ENCODE measurements around the gene CCER1.
"Not testable (repeated sequence)": the region's sequence is repeated elsewhere in the genome, so short reads cannot be mapped to it uniquely, and the experiment has no call there.

CCER1 gene

GRCh38 chr12:90954921-90955320, at the start of gene CCER1:
Gene CCER1, minus strand, starts transcription at chr12:90955176. Its CDS starts 434 bp downstream, at chr12:90954742.
- DNase-seq (ENCODE audit: low spot score): no peak

GRCh38 chr12:91003737-91004136, 48.8 kb upstream of the CCER1 start:
- no peak for DNase-seq (ENCODE audit: low spot score)

GRCh38 chr12:91001306-91001705, 46.3 kb upstream of the CCER1 start:
- no peak for DNase-seq (ENCODE audit: low spot score)

- DNase-seq (ENCODE audit: low spot score): no peak
Measured at GRCh38 chr12:90999966-91000365, 45.0 kb upstream of the CCER1 start.

GRCh38 chr12:90999527-90999926, 44.6 kb upstream of the CCER1 start:
- no peak for DNase-seq (ENCODE audit: low spot score)

GRCh38 chr12:90995010-90995409, 40.0 kb upstream of the CCER1 start:
- no peak for DNase-seq (ENCODE audit: low spot score)

- DNase-seq (ENCODE audit: low spot score): no peak
Measured at GRCh38 chr12:90991952-90992465, 37.0 kb upstream of the CCER1 start.

GRCh38 chr12:90990611-90991010, 35.6 kb upstream of the CCER1 start:
- DNase-seq (ENCODE audit: low spot score): no peak

- DNase-seq (ENCODE audit: low spot score): no peak
Measured at GRCh38 chr12:90989686-90990111, 34.7 kb upstream of the CCER1 start.

GRCh38 chr12:90987520-90987919, 32.5 kb upstream of the CCER1 start:
- DNase-seq (ENCODE audit: low spot score): no peak

- peak; percentile 17 for DNase-seq (ENCODE audit: low spot score)
Measured at GRCh38 chr12:90987101-90987500, 32.1 kb upstream of the CCER1 start.

- not testable (repeated sequence) for DNase-seq (ENCODE audit: low spot score)
Measured at GRCh38 chr12:90985331-90985730, 30.4 kb upstream of the CCER1 start.

GRCh38 chr12:90984114-90984513, 29.1 kb upstream of the CCER1 start:
- DNase-seq (ENCODE audit: low spot score): no peak

- no peak for DNase-seq (ENCODE audit: low spot score)
Measured at GRCh38 chr12:90982170-90982569, 27.2 kb upstream of the CCER1 start.

- no peak for DNase-seq (ENCODE audit: low spot score)
Measured at GRCh38 chr12:90979951-90980350, 25.0 kb upstream of the CCER1 start.

- no peak for DNase-seq (ENCODE audit: low spot score)
Measured at GRCh38 chr12:90979019-90979418, 24.0 kb upstream of the CCER1 start.

GRCh38 chr12:90978117-90978770, 23.3 kb upstream of the CCER1 start:
- DNase-seq (ENCODE audit: low spot score): peak; percentile 55

GRCh38 chr12:90977224-90977623, 22.2 kb upstream of the CCER1 start:
- no peak for DNase-seq (ENCODE audit: low spot score)

GRCh38 chr12:90974286-90974685, 19.3 kb upstream of the CCER1 start:
- peak; percentile 29 for DNase-seq (ENCODE audit: low spot score)

GRCh38 chr12:90972226-90972625, 17.2 kb upstream of the CCER1 start:
- no peak for DNase-seq (ENCODE audit: low spot score)

- DNase-seq (ENCODE audit: low spot score): no peak
Measured at GRCh38 chr12:90970911-90971310, 15.9 kb upstream of the CCER1 start.

- DNase-seq (ENCODE audit: low spot score): peak; percentile 26
Measured at GRCh38 chr12:90970471-90970870, 15.5 kb upstream of the CCER1 start.

- DNase-seq (ENCODE audit: low spot score): no peak
Measured at GRCh38 chr12:90969851-90970250, 14.9 kb upstream of the CCER1 start.

- no peak for DNase-seq (ENCODE audit: low spot score)
Measured at GRCh38 chr12:90969346-90969745, 14.4 kb upstream of the CCER1 start.
